KOPT-K1 (cell line): ENCODE measurements around the gene LGALS3BP.
"Not testable (repeated sequence)": the region's sequence is repeated elsewhere in the genome, so short reads cannot be mapped to it uniquely, and the experiment has no call there.

ENCODE experiments used
- H3K27ac ChIP-seq: fragments of 200-600 bp; sonication (generic); 2 replicates; pipeline ENCODE4 v1.5.1; 2016; ENCODE audit warnings: antibody characterized with exemption, mild to moderate bottlenecking, low read depth, low read length; ENCODE audit not compliant: poor library complexity, severe bottlenecking
- H3K36me3 ChIP-seq: fragments of 200-600 bp; sonication (generic); 2 replicates; pipeline ENCODE4 v1.5.1; 2017; ENCODE audit warnings: antibody characterized with exemption, mild to moderate bottlenecking, low read length, moderate library complexity; ENCODE audit not compliant: insufficient read depth
- H3K9me3 ChIP-seq: fragments of 200-600 bp; sonication (generic); 2 replicates; pipeline ENCODE4 v1.5.1; 2017; ENCODE audit warnings: antibody characterized with exemption, low read length, mild to moderate bottlenecking; ENCODE audit not compliant: insufficient read depth, poor library complexity, severe bottlenecking

LGALS3BP gene

GRCh38 chr17:78979780-78980623 lies at the start of gene LGALS3BP:
TSS of gene LGALS3BP (minus strand) at chr17:78979923. CDS start at chr17:78977191, 2,732 bp downstream.
- peak within 1 kb of the TSS; percentile 91 for H3K27ac ChIP-seq

GRCh38 chr17:79028496-79029326 lies 49.0 kb upstream of the LGALS3BP start:
- Histone ChIP-seq H3K9me3 (no peaks in the 10 kb centered on the region), H3K36me3 (no peaks in the 10 kb centered on the region), H3K27ac (no peak overlapping the region)

More at GRCh38 chr17:78979780-78980623, at the start of gene LGALS3BP:
- Histone ChIP-seq H3K36me3 (peaks cover 35% of the 10 kb centered on the region), H3K9me3 (no peaks in the 10 kb centered on the region)

GRCh38 chr17:79027925-79028491 lies 48.3 kb upstream of the LGALS3BP start:
- H3K36me3 ChIP-seq, result no peaks in the 10 kb centered on the region
- H3K27ac ChIP-seq, result no peak overlapping the region
- H3K9me3 ChIP-seq, result no peaks in the 10 kb centered on the region

GRCh38 chr17:79027274-79027924 lies 47.7 kb upstream of the LGALS3BP start:
- H3K27ac ChIP-seq, result no peak overlapping the region
- H3K9me3 ChIP-seq, result no peaks in the 10 kb centered on the region

GRCh38 chr17:79026376-79027273 lies 46.9 kb upstream of the LGALS3BP start:
- no peaks in the 10 kb centered on the region for H3K9me3 ChIP-seq
- H3K36me3 ChIP-seq, result no peaks in the 10 kb centered on the region
- H3K27ac ChIP-seq, result no peak overlapping the region

More at GRCh38 chr17:79027274-79027924, 47.7 kb upstream of the LGALS3BP start:
- no peaks in the 10 kb centered on the region for H3K36me3 ChIP-seq

GRCh38 chr17:79024901-79025737 lies 45.4 kb upstream of the LGALS3BP start:
- Histone ChIP-seq H3K27ac (no peak overlapping the region), H3K9me3 (no peaks in the 10 kb centered on the region), H3K36me3 (no peaks in the 10 kb centered on the region)

GRCh38 chr17:79023886-79024771 lies 44.4 kb upstream of the LGALS3BP start, which contains the start of gene C1QTNF1:
TSS of gene C1QTNF1 (plus strand) at chr17:79024169. CDS start at chr17:79043969, 19,800 bp downstream.
- Histone ChIP-seq H3K27ac (no peak within 1 kb of the TSS), H3K9me3 (no peaks in the 10 kb centered on the region)

GRCh38 chr17:79023180-79023705 lies 43.5 kb upstream of the LGALS3BP start:
- Histone ChIP-seq H3K9me3 (no peaks in the 10 kb centered on the region), H3K36me3 (no peaks in the 10 kb centered on the region), H3K27ac (no peak overlapping the region)

More at GRCh38 chr17:79023886-79024771, 44.4 kb upstream of the LGALS3BP start, which contains the start of gene C1QTNF1:
- no peaks in the 10 kb centered on the region for H3K36me3 ChIP-seq

- H3K36me3 ChIP-seq, result no peaks in the 10 kb centered on the region
- H3K27ac ChIP-seq, result no peak overlapping the region
- no peaks in the 10 kb centered on the region for H3K9me3 ChIP-seq
Measured at GRCh38 chr17:79022507-79022991, 42.8 kb upstream of the LGALS3BP start.

GRCh38 chr17:79021929-79022328 lies 42.2 kb upstream of the LGALS3BP start:
- not testable (repeated sequence) for H3K36me3 ChIP-seq, H3K9me3 ChIP-seq, H3K27ac ChIP-seq

GRCh38 chr17:79020631-79021301 lies 41.0 kb upstream of the LGALS3BP start:
- Histone ChIP-seq H3K27ac (no peak overlapping the region), H3K36me3 (no peaks in the 10 kb centered on the region), H3K9me3 (peaks cover 12% of the 10 kb centered on the region)
